Activated naive CD4-positive, alpha-beta T cell (primary cell): ENCODE results near the gene CADM1.

ENCODE experiments used
- DNase-seq, 4 experiments: peaks; one replicate each; lab custom pipeline; 2025; lab: John Stamatoyannopoulos, UW

The CADM1 gene

GRCh38 chr11:115279813-115280761 lies 224.1 kb downstream of the CADM1 start:
- no peak for DNase-seq

- no peak for DNase-seq
Observed at GRCh38 chr11:115276799-115277198, 227.4 kb downstream of the CADM1 start.

- DNase-seq: no peak
Observed at GRCh38 chr11:115276191-115276590, 228.0 kb downstream of the CADM1 start.

GRCh38 chr11:115275045-115275444 lies 229.2 kb downstream of the CADM1 start:
- DNase-seq: no peak

GRCh38 chr11:115272925-115273324 lies 231.3 kb downstream of the CADM1 start:
- DNase-seq: no peak

- no peak for DNase-seq
Observed at GRCh38 chr11:115271643-115272042, 232.6 kb downstream of the CADM1 start.

GRCh38 chr11:115269191-115269950 lies 234.8 kb downstream of the CADM1 start:
- no peak for DNase-seq

GRCh38 chr11:115267871-115268270 lies 236.3 kb downstream of the CADM1 start:
- no peak for DNase-seq

- DNase-seq: no peak
Observed at GRCh38 chr11:115267238-115267781, 236.9 kb downstream of the CADM1 start.

GRCh38 chr11:115266066-115266639 lies 238.1 kb downstream of the CADM1 start:
- DNase-seq: no peak

GRCh38 chr11:115263799-115264656 lies 240.2 kb downstream of the CADM1 start:
- DNase-seq: no peak

GRCh38 chr11:115258216-115258615 lies 246.0 kb downstream of the CADM1 start:
- DNase-seq: no peak

GRCh38 chr11:115257678-115258077 lies 246.5 kb downstream of the CADM1 start:
- DNase-seq: no peak

- no peak for DNase-seq
Observed at GRCh38 chr11:115257270-115257669, 246.9 kb downstream of the CADM1 start.

- no peak for DNase-seq
Observed at GRCh38 chr11:115256397-115257197, 247.6 kb downstream of the CADM1 start.

GRCh38 chr11:115255006-115255762 lies 249.0 kb downstream of the CADM1 start:
- DNase-seq: no peak

- DNase-seq: no peak
Observed at GRCh38 chr11:115251126-115251525, 253.1 kb downstream of the CADM1 start.

- no peak for DNase-seq
Observed at GRCh38 chr11:115249061-115249578, 255.1 kb downstream of the CADM1 start.

GRCh38 chr11:115247953-115248352 lies 256.3 kb downstream of the CADM1 start:
- DNase-seq: no peak

- no peak for DNase-seq
Observed at GRCh38 chr11:115247361-115247760, 256.9 kb downstream of the CADM1 start.
